ENCODE results near the gene SGCB. TPM values are rescaled to one million over a fixed set of nuclear protein-coding genes. Genes with fewer than 3 reads are reported as not detected.

Gene SGCB
- total RNA-seq, 1 donor from 2014 or later = 7.6 TPM

DNA sequence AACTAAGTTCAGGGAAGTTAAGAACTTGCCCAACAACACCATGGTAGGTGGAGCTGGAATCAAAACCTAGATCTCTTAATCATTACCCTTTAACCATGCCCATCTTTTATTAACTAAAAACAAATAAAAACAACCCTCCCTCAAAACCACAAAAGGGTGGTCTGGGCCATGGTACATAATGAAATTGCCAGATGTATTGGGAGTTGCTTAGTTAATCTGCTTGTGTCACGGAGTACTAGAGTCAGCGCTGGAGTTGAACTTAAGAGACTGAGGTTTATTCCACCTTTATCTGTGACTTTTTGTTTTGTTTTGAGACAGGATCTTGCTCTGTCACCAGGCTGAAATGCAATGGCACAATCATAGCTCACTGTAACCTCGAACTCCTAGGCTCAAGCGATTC, 31.2 kb downstream of the SGCB start:
- H3K36me3 ChIP-seq (ENCODE audit: control insufficient read depth, insufficient read depth, low read length) = no peaks in the 10 kb centered on the region
- no peaks in the 10 kb centered on the region for H3K27me3 ChIP-seq (ENCODE audit: control insufficient read depth, insufficient read depth, low read length)
- DNase-seq (ENCODE audit: low read depth) (no peak), FAIRE-seq (no peak)
- H3K4me3 ChIP-seq (ENCODE audit: low read depth, low read length) = no peak overlapping the region
- TF ChIP-seq CTCF (IDR thresholded peaks at IDR 0.05; ENCODE audit: insufficient read depth, low read length, severe bottlenecking) = no peak

DNA sequence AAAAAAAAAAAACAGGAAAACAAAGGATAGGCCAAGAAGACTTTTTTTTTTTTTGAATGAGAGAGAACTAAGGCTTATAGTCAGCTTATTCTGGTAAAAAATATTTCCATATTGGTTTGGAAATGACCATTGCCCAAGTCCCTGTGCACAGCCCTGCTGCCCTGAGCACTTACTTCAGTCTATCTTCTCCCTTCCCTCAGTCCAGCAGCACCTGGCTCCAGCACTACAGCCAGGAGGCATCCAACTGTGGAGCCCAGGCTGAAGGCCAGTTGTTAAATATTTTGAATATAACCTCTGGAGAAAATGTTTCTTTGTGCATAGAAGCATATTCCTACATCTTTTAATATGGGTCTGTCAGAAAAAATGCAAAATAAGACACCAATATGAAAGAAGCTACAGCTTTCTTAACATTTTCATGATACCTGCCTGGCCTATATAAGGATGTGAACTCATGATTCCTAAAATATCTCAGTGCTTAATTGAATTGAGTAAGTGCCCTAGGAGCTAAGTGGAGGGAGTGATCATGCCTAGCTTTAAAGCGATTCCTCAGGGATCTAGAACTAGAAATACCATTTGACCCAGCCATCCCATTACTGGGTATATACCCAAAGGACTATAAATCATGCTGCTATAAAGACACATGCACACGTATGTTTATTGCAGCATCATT, 32.4 kb downstream of the SGCB start:
- H3K27me3 ChIP-seq (ENCODE audit: control insufficient read depth, insufficient read depth, low read length) = no peaks in the 10 kb centered on the region
- no peak for FAIRE-seq

DNA sequence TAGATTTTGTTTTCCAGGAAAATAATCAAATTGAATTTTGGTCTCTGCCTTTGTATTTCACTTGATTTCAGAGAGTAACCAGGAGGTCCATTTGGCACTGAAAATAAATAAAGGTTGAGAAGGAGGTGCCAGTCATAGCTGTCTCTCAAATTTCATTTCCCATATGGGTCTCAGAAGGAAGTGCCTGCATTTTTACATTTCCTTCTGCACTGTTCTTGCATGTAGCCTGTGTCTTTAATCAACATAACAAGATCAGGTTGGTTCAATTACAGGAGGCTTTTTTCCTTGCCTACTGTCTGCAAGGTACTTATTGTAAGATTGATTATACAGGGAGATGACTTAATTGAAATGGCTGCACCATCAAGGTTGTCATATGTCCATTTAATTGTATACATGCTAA, 33.7 kb downstream of the SGCB start:
- H3K4me3 ChIP-seq (ENCODE audit: low read depth, low read length) = no peak overlapping the region
- FAIRE-seq (no peak), DNase-seq (ENCODE audit: low read depth) (no peak)
- no peaks in the 10 kb centered on the region for H3K27me3 ChIP-seq (ENCODE audit: control insufficient read depth, insufficient read depth, low read length)
- no peak for TF ChIP-seq CTCF (IDR thresholded peaks at IDR 0.05; ENCODE audit: insufficient read depth, low read length, severe bottlenecking)
- no peaks in the 10 kb centered on the region for H3K36me3 ChIP-seq (ENCODE audit: control insufficient read depth, insufficient read depth, low read length)

More for the DNA sequence above, 32.4 kb downstream of the SGCB start:
- no peak for TF ChIP-seq CTCF (IDR thresholded peaks at IDR 0.05; ENCODE audit: insufficient read depth, low read length, severe bottlenecking)
- Histone ChIP-seq H3K36me3 (ENCODE audit: control insufficient read depth, insufficient read depth, low read length) (no peaks in the 10 kb centered on the region), H3K4me3 (ENCODE audit: low read depth, low read length) (no peak overlapping the region)
- no peak for DNase-seq (ENCODE audit: low read depth)

- no peaks in the 10 kb centered on the region for H3K27me3 ChIP-seq (ENCODE audit: control insufficient read depth, insufficient read depth, low read length)
- FAIRE-seq = no peak
These were observed 36.5 kb downstream of the SGCB start for GRCh38 chr4:52001616-52002015.

GRCh38 chr4:51999250-51999649, 38.8 kb downstream of the SGCB start:
- FAIRE-seq = no peak
- DNase-seq (ENCODE audit: low read depth) = no peak
- no peaks in the 10 kb centered on the region for H3K36me3 ChIP-seq (ENCODE audit: control insufficient read depth, insufficient read depth, low read length)
- no peaks in the 10 kb centered on the region for H3K27me3 ChIP-seq (ENCODE audit: control insufficient read depth, insufficient read depth, low read length)
- no peak for TF ChIP-seq CTCF (IDR thresholded peaks at IDR 0.05; ENCODE audit: insufficient read depth, low read length, severe bottlenecking)
- H3K4me3 ChIP-seq (ENCODE audit: low read depth, low read length) = no peak overlapping the region

More at GRCh38 chr4:52001616-52002015, 36.5 kb downstream of the SGCB start:
- no peaks in the 10 kb centered on the region for H3K36me3 ChIP-seq (ENCODE audit: control insufficient read depth, insufficient read depth, low read length)
- peak; percentile 85 for DNase-seq (ENCODE audit: low read depth)
- TF ChIP-seq CTCF (IDR thresholded peaks at IDR 0.05; ENCODE audit: insufficient read depth, low read length, severe bottlenecking) = no peak
- no peak overlapping the region for H3K4me3 ChIP-seq (ENCODE audit: low read depth, low read length)

DNA sequence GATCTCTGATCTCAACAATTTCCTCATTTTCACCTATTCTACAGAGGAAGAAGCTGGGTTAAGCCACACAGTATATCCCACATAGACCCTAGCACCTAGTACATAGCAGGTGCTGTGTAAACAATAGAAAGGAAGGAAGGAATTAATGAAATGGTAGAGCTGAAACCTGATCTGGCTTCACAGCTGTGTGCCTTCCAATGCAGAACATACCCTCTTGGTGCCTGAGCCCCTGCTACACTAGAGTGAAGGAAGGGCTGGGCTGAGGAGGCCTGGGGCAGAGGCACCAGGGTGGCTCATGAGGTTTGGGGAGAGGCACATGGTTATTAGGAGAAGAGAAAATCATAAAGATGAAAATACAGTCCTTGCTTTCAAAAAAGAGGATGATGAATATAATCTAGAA, 39.3 kb downstream of the SGCB start:
- Histone ChIP-seq H3K36me3 (ENCODE audit: control insufficient read depth, insufficient read depth, low read length) (no peaks in the 10 kb centered on the region), H3K27me3 (ENCODE audit: control insufficient read depth, insufficient read depth, low read length) (no peaks in the 10 kb centered on the region), H3K4me3 (ENCODE audit: low read depth, low read length) (no peak overlapping the region)
- FAIRE-seq = no peak
- DNase-seq (ENCODE audit: low read depth) = no peak
- no peak for TF ChIP-seq CTCF (IDR thresholded peaks at IDR 0.05; ENCODE audit: insufficient read depth, low read length, severe bottlenecking)

Measured in bronchial epithelial cell (primary cell).